Kidney (tissue), 14 donors: ENCODE measurements around the gene TMEM223. TPM values are rescaled to one million over a fixed set of nuclear protein-coding genes. Genes with fewer than 3 reads are reported as not detected.

ENCODE experiments used
- DNase-seq, 5 donors: peaks; one replicate each; pipeline ENCODE4 v3.0.0-alpha.2; 2013 to 2020
- FAIRE-seq: peaks from 2 replicates; lab custom pipeline; 2012; peaks lifted over from hg19 to GRCh38; lab: Jason Lieb, UNC
- H3K27ac ChIP-seq, 2 donors: one replicate each; pipeline ENCODE4 v1.7.0; 2013; ENCODE audit warnings: low read depth in 2 of 2, low read length in 2 of 2, inconsistent platforms in 1 of 2
- H3K27me3 ChIP-seq: one replicate; pipeline ENCODE4 v1.7.1; 2013; ENCODE audit warnings: low read length, inconsistent platforms; ENCODE audit not compliant: control insufficient read depth, insufficient read depth
- H3K36me3 ChIP-seq, 3 donors: one replicate each; pipeline versions ENCODE4 v1.7.0 to v1.7.1; 2013; ENCODE audit warnings: low read length in 3 of 3, control low read depth in 1 of 3, inconsistent platforms in 1 of 3; ENCODE audit not compliant: insufficient read depth in 3 of 3, control insufficient read depth in 2 of 3
- H3K4me1 ChIP-seq, 3 donors: one replicate each; pipeline versions ENCODE4 v1.7.0 to v1.7.1; 2013; ENCODE audit warnings: low read length in 3 of 3, inconsistent platforms in 1 of 3, low read depth in 1 of 3; ENCODE audit not compliant: control insufficient read depth in 2 of 3, insufficient read depth in 2 of 3
- H3K4me3 ChIP-seq, 3 donors: one replicate each; pipeline versions ENCODE4 v1.7.0 to v1.8.1; 2013; ENCODE audit warnings: low read length in 3 of 3, control low read depth in 1 of 3, inconsistent platforms in 1 of 3
- H3K9ac ChIP-seq, 3 donors: one replicate each; pipeline versions ENCODE4 v1.7.0 to v1.7.1; 2013; ENCODE audit warnings: low read length in 3 of 3, control low read depth in 1 of 3, inconsistent platforms in 1 of 3
- H3K9me3 ChIP-seq, 3 donors: one replicate each; pipeline versions ENCODE4 v1.7.0 to v1.7.1; 2013; ENCODE audit warnings: low read length in 3 of 3, control low read depth in 1 of 3, inconsistent platforms in 1 of 3; ENCODE audit not compliant: control insufficient read depth in 2 of 3, insufficient read depth in 1 of 3
- CTCF ChIP-seq: IDR thresholded peaks from 3 replicates; pipeline ENCODE4 v1.5.1; 2012; ENCODE audit warnings: mild to moderate bottlenecking, moderate library complexity, borderline replicate concordance; ENCODE audit not compliant: insufficient read depth; ENCODE audit errors: extremely low read depth
- intact Hi-C: fragments of 100-400 bp; cut with DNase I; formaldehyde crosslinking; loops from one replicate; pipeline ENCODE4 v1.11.1; 2022
- microRNA-seq: library from miRNA; unstranded; fragments of <30 nt; microRNA quantifications from one replicate; pipeline ENCODE4 v1.2.0, GENCODE V29; 2020
- polyA plus RNA-seq: library from polyadenylated mRNA; stranded (reverse); fragments of 350-450 nt; fragmentation: Illumina TruSeq; extraction: RNeasy Lipid Tissue Mini Kit (QIAGEN cat#74804); gene quantifications from one replicate; pipeline ENCODE4 v1.2.3, GENCODE V29; 2014; ENCODE audit warnings: low read depth, low replicate concordance; ENCODE audit not compliant: insufficient read depth
- total RNA-seq: library from RNA; stranded (reverse); fragmentation: NEBNext Ultra II Directional; extraction: Animal tissue kit (Norgen Biotek cat#: 25700); gene quantifications from one replicate; pipeline ENCODE4 v1.2.1, GENCODE V29; 2021
- donor health status: control.
- donor health status: control.
- donor health status: control.
- donor health status: control.
- donor health status: control.
- donor health status: DM: yes; HTN: yes; CAD: no.
- donor health status: Normal renal cell carcinoma (clear cell type).

The TMEM223 gene
- total and polyA plus RNA-seq, 2 donors from 2014 or later: 16.5 to 34.9 TPM

GRCh38 chr11:62747475-62748160 is 44.2 kb downstream of the TMEM223 start:
- no peak for FAIRE-seq
- TF ChIP-seq CTCF: no peak
- no peaks in the 10 kb centered on the region for H3K27me3 ChIP-seq

More at GRCh38 chr11:62747475-62748160, 44.2 kb downstream of the TMEM223 start:
- Histone ChIP-seq H3K4me1 (peaks cover 0 to 6% (median 2%) of the 10 kb centered on the region in 3 donors), H3K9me3 (no peaks in the 10 kb centered on the region), H3K36me3 (peaks cover 0 to 7% (median 2%) of the 10 kb centered on the region in 3 donors), H3K4me3 (no peak overlapping the region), H3K27ac (no peak overlapping the region), H3K9ac (no peak overlapping the region)
- DNase-seq: peak in 3 of 5 donors; percentile 14 to 60 (median 55)
- intact Hi-C loops: no loop called here

Small RNAs within 50 kb of the gene (microRNA-seq; reads per million reads assigned to microRNA genes)
- gene MIR6514 (1.0 reads per million), gene MIR6748 (not detected)

Other genes starting within 250 kb of the TMEM223 start
Only the 30 nearest of the 31 such genes appear.
- 1,136 TPM for gene EEF1G, start 218.1 kb downstream of the TMEM223 start, total RNA-seq
- gene EEF1G, start 218.1 kb downstream of the TMEM223 start, polyA plus RNA-seq: 1,809 TPM
- 29.5 TPM for gene TUT1, start 200.5 kb downstream of the TMEM223 start, total RNA-seq
- gene TUT1, start 200.5 kb downstream of the TMEM223 start, polyA plus RNA-seq: 18.7 TPM
- 71.8 TPM for gene MTA2, start 190.1 kb downstream of the TMEM223 start, total RNA-seq
- 34.4 TPM for gene MTA2, start 190.1 kb downstream of the TMEM223 start, polyA plus RNA-seq
- 83.3 TPM for gene EML3, start 179.2 kb downstream of the TMEM223 start, total RNA-seq
- gene EML3, start 179.2 kb downstream of the TMEM223 start, polyA plus RNA-seq: 35.0 TPM
- 7.9 TPM for gene ROM1, start 178.7 kb downstream of the TMEM223 start, total RNA-seq
- 11.1 TPM for gene ROM1, start 178.7 kb downstream of the TMEM223 start, polyA plus RNA-seq
- gene B3GAT3, start 170.0 kb downstream of the TMEM223 start, total RNA-seq: 50.6 TPM
- gene B3GAT3, start 170.0 kb downstream of the TMEM223 start, polyA plus RNA-seq: 66.2 TPM
- 309 TPM for gene GANAB, start 145.4 kb downstream of the TMEM223 start, total RNA-seq
- 110 TPM for gene GANAB, start 145.4 kb downstream of the TMEM223 start, polyA plus RNA-seq
- gene INTS5, start 138.7 kb downstream of the TMEM223 start, total RNA-seq: 21.2 TPM
- gene INTS5, start 138.7 kb downstream of the TMEM223 start, polyA plus RNA-seq: 11.2 TPM
- 44.5 TPM for gene C11orf98, start 126.8 kb downstream of the TMEM223 start, total RNA-seq
- gene C11orf98, start 126.8 kb downstream of the TMEM223 start, polyA plus RNA-seq: 138 TPM
- gene CSKMT, start 126.7 kb downstream of the TMEM223 start, total RNA-seq: 12.1 TPM
- gene CSKMT, start 126.7 kb downstream of the TMEM223 start, polyA plus RNA-seq: 8.2 TPM
- gene UQCC3, start 120.3 kb downstream of the TMEM223 start, total RNA-seq: 7.6 TPM
- 24.8 TPM for gene UQCC3, start 120.3 kb downstream of the TMEM223 start, polyA plus RNA-seq
- gene LBHD1, start 119.7 kb downstream of the TMEM223 start, total RNA-seq: 7.9 TPM
- 5.3 TPM for gene LBHD1, start 119.7 kb downstream of the TMEM223 start, polyA plus RNA-seq
- 89.2 TPM for gene UBXN1, start 112.9 kb downstream of the TMEM223 start, total RNA-seq
- 139 TPM for gene UBXN1, start 112.9 kb downstream of the TMEM223 start, polyA plus RNA-seq
- gene LRRN4CL, start 102.5 kb downstream of the TMEM223 start, total RNA-seq: 1.2 TPM
- 0.58 TPM for gene LRRN4CL, start 102.5 kb downstream of the TMEM223 start, polyA plus RNA-seq
- gene BSCL2, start 84.6 kb downstream of the TMEM223 start, total RNA-seq: 93.2 TPM
- gene BSCL2, start 84.6 kb downstream of the TMEM223 start, polyA plus RNA-seq: 249 TPM
- not detected for gene GNG3, start 84.3 kb downstream of the TMEM223 start, total RNA-seq
- 1.1 TPM for gene GNG3, start 84.3 kb downstream of the TMEM223 start, polyA plus RNA-seq
- gene HNRNPUL2, start 64.5 kb downstream of the TMEM223 start, total RNA-seq: 49.0 TPM
- gene HNRNPUL2, start 64.5 kb downstream of the TMEM223 start, polyA plus RNA-seq: 37.1 TPM
- gene TTC9C, start 63.5 kb downstream of the TMEM223 start, total RNA-seq: 24.8 TPM
- 39.2 TPM for gene TTC9C, start 63.5 kb downstream of the TMEM223 start, polyA plus RNA-seq
- gene ZBTB3, start 37.8 kb downstream of the TMEM223 start, total RNA-seq: 15.0 TPM
- 4.8 TPM for gene ZBTB3, start 37.8 kb downstream of the TMEM223 start, polyA plus RNA-seq
- gene POLR2G, start 30.4 kb downstream of the TMEM223 start, total RNA-seq: 66.0 TPM
- 143 TPM for gene POLR2G, start 30.4 kb downstream of the TMEM223 start, polyA plus RNA-seq
- 27.1 TPM for gene TAF6L, start 20.6 kb downstream of the TMEM223 start, total RNA-seq
- gene TAF6L, start 20.6 kb downstream of the TMEM223 start, polyA plus RNA-seq: 19.3 TPM
- 57.1 TPM for gene TMEM179B, start 4.6 kb downstream of the TMEM223 start, total RNA-seq
- 105 TPM for gene TMEM179B, start 4.6 kb downstream of the TMEM223 start, polyA plus RNA-seq
- gene NXF1, start 13.4 kb upstream of the TMEM223 start, total RNA-seq: 83.8 TPM
- gene NXF1, start 13.4 kb upstream of the TMEM223 start, polyA plus RNA-seq: 70.7 TPM
- 39.6 TPM for gene STX5, start 40.0 kb upstream of the TMEM223 start, total RNA-seq
- gene STX5, start 40.0 kb upstream of the TMEM223 start, polyA plus RNA-seq: 44.6 TPM
- not detected for gene TEX54, start 40.8 kb upstream of the TMEM223 start, total RNA-seq
- not detected for gene TEX54, start 40.8 kb upstream of the TMEM223 start, polyA plus RNA-seq
- 48.9 TPM for gene WDR74, start 47.6 kb upstream of the TMEM223 start, total RNA-seq
- gene WDR74, start 47.6 kb upstream of the TMEM223 start, polyA plus RNA-seq: 38.5 TPM
- gene SLC3A2, start 88.9 kb upstream of the TMEM223 start, total RNA-seq: 203 TPM
- 299 TPM for gene SLC3A2, start 88.9 kb upstream of the TMEM223 start, polyA plus RNA-seq
- gene CHRM1, start 129.4 kb upstream of the TMEM223 start, total RNA-seq: 0.44 TPM
- gene CHRM1, start 129.4 kb upstream of the TMEM223 start, polyA plus RNA-seq: 0.22 TPM
- 2.4 TPM for gene SLC22A6, start 193.0 kb upstream of the TMEM223 start, total RNA-seq
- gene SLC22A6, start 193.0 kb upstream of the TMEM223 start, polyA plus RNA-seq: 362 TPM
- 0.41 TPM for gene SLC22A8, start 223.8 kb upstream of the TMEM223 start, total RNA-seq
- 447 TPM for gene SLC22A8, start 223.8 kb upstream of the TMEM223 start, polyA plus RNA-seq